GM20000 (cell line): ENCODE results near the gene DHFR2.
"Not testable (repeated sequence)": the region's sequence is repeated elsewhere in the genome, so short reads cannot be mapped to it uniquely, and the experiment has no call there.

Experiments used
- DNase-seq: peaks from one replicate; pipeline ENCODE4 v3.0.0; 2012; ENCODE audit warnings: low spot score
- TF ChIP-seq, protein P1 (sequence below): IDR thresholded peaks from 2 replicates; pipeline ENCODE4 v1.5.1; 2012; ENCODE audit warnings: mild to moderate bottlenecking, control low read depth; ENCODE audit errors: extremely low read depth, missing control alignments

Gene DHFR2

GRCh38 chr3:94064243-94064860, 1.6 kb upstream of the DHFR2 start:
- no peak for DNase-seq

DNA sequence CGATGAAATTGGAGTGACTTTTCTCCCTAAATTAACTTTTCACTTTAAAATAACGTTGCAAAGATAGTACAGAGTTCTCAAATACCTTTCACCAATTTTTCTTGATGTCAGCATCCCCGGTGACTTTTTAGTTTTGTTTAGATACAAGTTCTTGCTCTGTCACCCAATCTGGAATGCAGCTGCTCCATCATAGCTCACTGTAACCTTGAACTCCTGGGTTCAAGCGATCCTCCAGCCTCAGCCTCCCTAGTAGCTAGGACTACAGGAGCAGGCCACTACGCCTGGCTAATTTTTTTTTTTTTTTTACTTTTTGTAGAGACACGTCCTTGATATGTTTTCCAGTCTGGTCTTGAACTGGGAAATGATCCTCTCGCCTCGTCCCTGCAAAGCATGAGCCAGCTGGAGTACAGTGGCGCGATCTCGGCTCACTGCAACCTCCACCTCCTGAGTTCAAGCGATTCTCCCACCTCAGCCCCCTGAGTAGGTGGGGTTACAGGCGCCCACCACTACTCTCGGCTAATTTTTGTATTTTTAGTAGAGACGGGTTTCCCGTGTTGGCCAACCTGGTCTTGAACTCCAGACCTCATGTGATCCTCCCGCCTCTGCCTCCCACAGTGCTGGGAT, 892 bp upstream of the DHFR2 start:
- no peak for DNase-seq
- TF ChIP-seq, protein P1, sequence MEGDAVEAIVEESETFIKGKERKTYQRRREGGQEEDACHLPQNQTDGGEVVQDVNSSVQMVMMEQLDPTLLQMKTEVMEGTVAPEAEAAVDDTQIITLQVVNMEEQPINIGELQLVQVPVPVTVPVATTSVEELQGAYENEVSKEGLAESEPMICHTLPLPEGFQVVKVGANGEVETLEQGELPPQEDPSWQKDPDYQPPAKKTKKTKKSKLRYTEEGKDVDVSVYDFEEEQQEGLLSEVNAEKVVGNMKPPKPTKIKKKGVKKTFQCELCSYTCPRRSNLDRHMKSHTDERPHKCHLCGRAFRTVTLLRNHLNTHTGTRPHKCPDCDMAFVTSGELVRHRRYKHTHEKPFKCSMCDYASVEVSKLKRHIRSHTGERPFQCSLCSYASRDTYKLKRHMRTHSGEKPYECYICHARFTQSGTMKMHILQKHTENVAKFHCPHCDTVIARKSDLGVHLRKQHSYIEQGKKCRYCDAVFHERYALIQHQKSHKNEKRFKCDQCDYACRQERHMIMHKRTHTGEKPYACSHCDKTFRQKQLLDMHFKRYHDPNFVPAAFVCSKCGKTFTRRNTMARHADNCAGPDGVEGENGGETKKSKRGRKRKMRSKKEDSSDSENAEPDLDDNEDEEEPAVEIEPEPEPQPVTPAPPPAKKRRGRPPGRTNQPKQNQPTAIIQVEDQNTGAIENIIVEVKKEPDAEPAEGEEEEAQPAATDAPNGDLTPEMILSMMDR, result no peak

More at GRCh38 chr3:94064243-94064860, 1.6 kb upstream of the DHFR2 start:
- TF ChIP-seq, protein P1, result no peak

DNA sequence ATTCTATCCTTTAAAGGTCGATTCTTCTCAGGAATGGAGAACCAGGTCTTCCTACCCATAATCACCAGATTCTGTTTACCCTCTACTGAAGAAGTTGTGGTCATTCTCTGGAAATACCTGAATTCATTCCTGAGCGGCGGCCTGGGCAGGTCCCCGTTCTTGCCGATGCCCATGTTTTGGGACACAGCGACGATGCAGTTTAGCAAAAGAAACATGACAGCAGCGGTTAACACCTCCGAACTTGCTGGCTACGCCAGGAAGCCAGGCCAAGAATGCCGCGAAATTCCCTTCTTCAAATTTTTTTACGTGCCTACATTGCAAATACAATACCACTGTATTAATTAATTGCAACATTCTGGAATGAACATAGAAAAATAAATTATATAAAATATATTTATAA, 1.4 kb downstream of the DHFR2 start:
- DNase-seq, result no peak
- TF ChIP-seq, protein P1, result no peak

DNA sequence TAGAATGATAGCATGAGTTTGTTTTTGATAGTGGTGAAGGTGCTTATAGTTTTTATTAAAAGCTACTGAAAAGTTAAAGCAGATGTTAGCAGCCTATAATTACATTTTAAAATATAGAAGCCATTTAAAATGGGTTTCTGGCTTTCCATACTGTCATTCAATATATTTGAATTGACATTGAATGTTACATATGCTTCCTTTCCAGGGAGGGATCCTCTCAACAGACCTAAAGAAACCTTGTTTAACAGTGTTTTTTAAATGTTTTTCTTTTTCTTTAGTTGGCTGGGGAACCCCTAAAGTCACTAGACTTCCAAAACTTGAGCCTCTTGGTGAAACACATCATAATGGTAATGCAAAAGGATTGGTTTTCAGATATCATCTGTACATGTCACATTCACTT, 12.2 kb downstream of the DHFR2 start:
- no peak for DNase-seq

GRCh38 chr3:94049267-94049666, 13.4 kb downstream of the DHFR2 start:
- TF ChIP-seq, protein P1, result no peak
- DNase-seq, result no peak

More for the DNA sequence above, 12.2 kb downstream of the DHFR2 start:
- TF ChIP-seq, protein P1, result no peak

- no peak for DNase-seq
- TF ChIP-seq, protein P1, result no peak
Observed at GRCh38 chr3:94046533-94046932, 16.2 kb downstream of the DHFR2 start.

- not testable (repeated sequence) for DNase-seq
Observed at GRCh38 chr3:94044100-94044936, 18.4 kb downstream of the DHFR2 start.
